Nucleus accumbens (tissue), 56 donors: ENCODE measurements around the gene PEAK3.

ENCODE experiments used
- DNase-seq, 56 donors: peaks; one replicate each; lab custom pipeline; 2025; lab: John Stamatoyannopoulos, UW

Gene PEAK3

GRCh38 chr19:2242092-2242537, 39.9 kb downstream of the PEAK3 start:
- DNase-seq = no peak

- peak in 17 of 56 donors; percentile 6 to 56 (median 18) for DNase-seq
Measured at GRCh38 chr19:2240881-2241760, 40.9 kb downstream of the PEAK3 start.

GRCh38 chr19:2239771-2240770, 41.9 kb downstream of the PEAK3 start:
- no peak for DNase-seq

GRCh38 chr19:2239173-2239572, 42.8 kb downstream of the PEAK3 start:
- DNase-seq = no peak

GRCh38 chr19:2237869-2238153, 44.2 kb downstream of the PEAK3 start:
- no peak for DNase-seq

GRCh38 chr19:2237051-2237868, 44.7 kb downstream of the PEAK3 start:
- peak in 1 of 56 donors; percentile 57 for DNase-seq

- DNase-seq = peak; percentile 36 to 99 (median 94)
Measured at GRCh38 chr19:2236314-2237050, 45.5 kb downstream of the PEAK3 start, which contains the start of the genes PLEKHJ1 and SF3A2. Gene PLEKHJ1, minus strand, starts transcription at chr19:2236329. Its CDS starts 81 bp downstream, at chr19:2236248. Gene SF3A2, plus strand, starts transcription at chr19:2236824. Its CDS starts 6,595 bp downstream, at chr19:2243419.

- DNase-seq = no peak
Measured at GRCh38 chr19:2236064-2236313, 46.0 kb downstream of the PEAK3 start.

- peak in 1 of 56 donors; percentile 39 for DNase-seq
Measured at GRCh38 chr19:2235381-2236063, 46.5 kb downstream of the PEAK3 start.

- no peak for DNase-seq
Measured at GRCh38 chr19:2234996-2235380, 47.0 kb downstream of the PEAK3 start.

GRCh38 chr19:2233601-2234280, 48.2 kb downstream of the PEAK3 start:
- DNase-seq = no peak

- no peak for DNase-seq
Measured at GRCh38 chr19:2232286-2233151, 49.5 kb downstream of the PEAK3 start.

- peak in 1 of 56 donors; percentile 6 for DNase-seq
Measured at GRCh38 chr19:2231621-2232221, 50.3 kb downstream of the PEAK3 start.

- DNase-seq = no peak
Measured at GRCh38 chr19:2230807-2231533, 51.0 kb downstream of the PEAK3 start.

- DNase-seq = no peak
Measured at GRCh38 chr19:2230033-2230531, 51.9 kb downstream of the PEAK3 start.
